DND-41 (cell line): ENCODE results near the gene COX10.
"Not testable (repeated sequence)": the region's sequence is repeated elsewhere in the genome, so short reads cannot be mapped to it uniquely, and the experiment has no call there.

ENCODE experiments used
- EZH2 ChIP-seq: IDR thresholded peaks from 3 replicates; pipeline ENCODE4 v1.6.1; 2012; ENCODE audit warnings: borderline replicate concordance, low read depth, mild to moderate bottlenecking, moderate library complexity, low read length, inconsistent platforms; ENCODE audit not compliant: severe bottlenecking
- TF ChIP-seq, protein P1 (sequence below): IDR thresholded peaks from 2 replicates; pipeline ENCODE4 v1.5.1; 2012; ENCODE audit warnings: borderline replicate concordance, low read length, moderate library complexity, mild to moderate bottlenecking; ENCODE audit not compliant: poor library complexity, severe bottlenecking; ENCODE audit errors: extremely low read depth

DNA sequence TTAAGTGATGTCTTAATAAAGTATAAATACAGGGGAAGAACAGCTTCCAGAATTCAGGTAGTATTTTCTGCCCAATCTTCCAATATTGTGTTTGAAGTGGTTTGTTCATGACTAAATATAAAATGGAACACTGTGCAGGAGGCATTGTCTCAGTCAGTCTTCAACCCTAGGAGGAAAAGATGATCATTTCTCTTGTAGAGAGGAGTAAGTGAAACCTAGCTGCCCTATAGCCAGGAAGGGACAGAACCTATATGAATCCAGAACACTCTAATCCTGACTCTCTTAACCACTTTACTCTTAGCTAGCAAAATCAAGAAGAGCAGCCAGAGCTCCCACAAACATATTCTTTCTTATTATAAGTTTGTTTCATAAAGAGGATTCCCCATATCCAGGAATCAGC lies 122.2 kb downstream of the COX10 start:
- TF ChIP-seq, protein P1, sequence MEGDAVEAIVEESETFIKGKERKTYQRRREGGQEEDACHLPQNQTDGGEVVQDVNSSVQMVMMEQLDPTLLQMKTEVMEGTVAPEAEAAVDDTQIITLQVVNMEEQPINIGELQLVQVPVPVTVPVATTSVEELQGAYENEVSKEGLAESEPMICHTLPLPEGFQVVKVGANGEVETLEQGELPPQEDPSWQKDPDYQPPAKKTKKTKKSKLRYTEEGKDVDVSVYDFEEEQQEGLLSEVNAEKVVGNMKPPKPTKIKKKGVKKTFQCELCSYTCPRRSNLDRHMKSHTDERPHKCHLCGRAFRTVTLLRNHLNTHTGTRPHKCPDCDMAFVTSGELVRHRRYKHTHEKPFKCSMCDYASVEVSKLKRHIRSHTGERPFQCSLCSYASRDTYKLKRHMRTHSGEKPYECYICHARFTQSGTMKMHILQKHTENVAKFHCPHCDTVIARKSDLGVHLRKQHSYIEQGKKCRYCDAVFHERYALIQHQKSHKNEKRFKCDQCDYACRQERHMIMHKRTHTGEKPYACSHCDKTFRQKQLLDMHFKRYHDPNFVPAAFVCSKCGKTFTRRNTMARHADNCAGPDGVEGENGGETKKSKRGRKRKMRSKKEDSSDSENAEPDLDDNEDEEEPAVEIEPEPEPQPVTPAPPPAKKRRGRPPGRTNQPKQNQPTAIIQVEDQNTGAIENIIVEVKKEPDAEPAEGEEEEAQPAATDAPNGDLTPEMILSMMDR, result not testable (repeated sequence)
- not testable (repeated sequence) for TF ChIP-seq EZH2
